GM12878 (cell line): Measurements from ENCODE around the gene SENP6. TPM values are rescaled to one million over a fixed set of nuclear protein-coding genes. Genes with fewer than 3 reads are reported as not detected.

Experiments
- ATAC-seq: fragments of 200-7000 bp; cut with Tn5 transposase; 3 replicates; pipeline ENCODE4 v1.9.1; 2020; ENCODE audit warnings: mild to moderate bottlenecking, moderate library complexity
- BruUV-seq: library from RNA; stranded (reverse); fragments of 400-500 nt; replicated peaks from 2 replicates; lab custom pipeline; 2021; lab: Mats Ljungman, UMichigan
- CTCF ChIA-PET: fragments of 300-600 bp; sonication (Branson Sonifier 250); formaldehyde crosslinking; extraction: SDS; loops from one replicate; lab custom pipeline; 2021; ENCODE audit warnings: inconsistent platforms; lab: Yijun Ruan, JAX
- POLR2A ChIA-PET: fragments of 350-600 bp; formaldehyde crosslinking; extraction: SDS; loops from one replicate; lab custom pipeline; 2021; ENCODE audit warnings: inconsistent platforms; lab: Charles Lee
- RAD21 ChIA-PET: fragments of 300-600 bp; sonication (Branson Sonifier 250); formaldehyde crosslinking; loops from one replicate; lab custom pipeline; 2023; ENCODE audit warnings: antibody characterized with exemption; ENCODE audit not compliant: unreplicated experiment; lab: Charles Lee
- SMC1A ChIA-PET: fragments of 300-600 bp; sonication (Branson Sonifier 250); formaldehyde crosslinking; loops from one replicate; lab custom pipeline; 2023; ENCODE audit not compliant: unreplicated experiment, uncharacterized antibody; lab: Charles Lee
- DNase-seq: peaks from one replicate; pipeline ENCODE4 v3.0.0-alpha.2; 2011; ENCODE audit warnings: low read depth, low spot score
- FAIRE-seq: peaks from 3 replicates; lab custom pipeline; 2011; peaks lifted over from hg19 to GRCh38; lab: Jason Lieb, UNC
- H2AFZ ChIP-seq: 2 replicates; pipeline ENCODE4 v1.6.0; 2011; ENCODE audit warnings: low read depth, low read length, control low read depth; ENCODE audit not compliant: control insufficient read depth
- H3K27ac ChIP-seq: 2 replicates; pipeline ENCODE4 v1.5.1; 2011; ENCODE audit warnings: control low read depth; ENCODE audit not compliant: control insufficient read depth, insufficient read depth
- H3K27me3 ChIP-seq, 2 experiments: replicated peaks in 1 of 2; 2 replicates each; pipeline versions ENCODE4 v1.6.0 to v1.6.1; 2011; ENCODE audit warnings: low read length in 1 of 2; ENCODE audit not compliant: control insufficient read depth in 2 of 2, insufficient read depth in 2 of 2
- H3K36me3 ChIP-seq, 2 experiments: 2 replicates each; pipeline ENCODE4 v1.5.1; 2011; ENCODE audit warnings: low read length in 1 of 2; ENCODE audit not compliant: control insufficient read depth in 2 of 2, insufficient read depth in 2 of 2
- H3K4me1 ChIP-seq: 2 replicates; pipeline ENCODE4 v1.6.1; 2011; ENCODE audit warnings: mild to moderate bottlenecking, low read length, moderate library complexity, mixed read lengths; ENCODE audit not compliant: control insufficient read depth, insufficient read depth
- H3K4me2 ChIP-seq: 2 replicates; pipeline ENCODE4 v1.6.0; 2011; ENCODE audit warnings: control low read depth; ENCODE audit not compliant: control insufficient read depth, insufficient read depth
- H3K4me3 ChIP-seq: fragments of 200-600 bp; sonication (generic); 2 replicates; pipeline ENCODE4 v1.5.1; 2016
- H3K79me2 ChIP-seq: 2 replicates; pipeline ENCODE4 v1.6.0; 2011; ENCODE audit warnings: low read length; ENCODE audit not compliant: control insufficient read depth, insufficient read depth
- H3K9ac ChIP-seq: 2 replicates; pipeline ENCODE4 v1.8.0; 2011; ENCODE audit warnings: low read length, control low read depth, mixed read lengths; ENCODE audit not compliant: control insufficient read depth, insufficient read depth
- H3K9me3 ChIP-seq: replicated peaks from 3 replicates; pipeline ENCODE4 v1.5.1; 2011; ENCODE audit warnings: mild to moderate bottlenecking, low read length; ENCODE audit not compliant: control insufficient read depth, insufficient read depth
- H4K20me1 ChIP-seq: 2 replicates; pipeline ENCODE4 v1.6.0; 2011; ENCODE audit not compliant: control insufficient read depth, insufficient read depth
- HDAC6 ChIP-seq: fragments of 200-600 bp; sonication (generic); IDR thresholded peaks from one replicate; pipeline ENCODE4 v1.8.0; 2017; ENCODE audit warnings: antibody characterized with exemption; ENCODE audit not compliant: unreplicated experiment
- HSF1 ChIP-seq: fragments of 150-350 bp; IDR thresholded peaks from 2 replicates; pipeline ENCODE4 v1.6.1; 2014; ENCODE audit warnings: mild to moderate bottlenecking, low read depth, low read length
- MYC ChIP-seq: IDR thresholded peaks from 2 replicates; pipeline ENCODE4 v1.6.1; 2011; ENCODE audit warnings: mild to moderate bottlenecking, low read length, moderate library complexity, inconsistent platforms; ENCODE audit not compliant: insufficient read depth, insufficient replicate concordance, insufficient read length, severe bottlenecking
- NFXL1 ChIP-seq: fragments of 450-650 bp; IDR thresholded peaks from 2 replicates; pipeline ENCODE4 v1.6.1; 2017; ENCODE audit warnings: antibody characterized with exemption, mild to moderate bottlenecking, borderline replicate concordance
- POLR2AphosphoS5 ChIP-seq: IDR thresholded peaks from 2 replicates; pipeline ENCODE4 v1.6.1; 2011; ENCODE audit warnings: mild to moderate bottlenecking, low read length, inconsistent platforms
- POU2F2 ChIP-seq: IDR thresholded peaks from 3 replicates; pipeline ENCODE4 v1.6.1; 2011; ENCODE audit warnings: low read depth, mild to moderate bottlenecking, low read length, borderline replicate concordance
- REST ChIP-seq: IDR thresholded peaks from 2 replicates; pipeline ENCODE4 v1.6.1; 2012; ENCODE audit warnings: mild to moderate bottlenecking, low read depth, low read length
- RUNX3 ChIP-seq: IDR thresholded peaks from 2 replicates; pipeline ENCODE4 v1.6.1; 2012; ENCODE audit warnings: low read length, inconsistent platforms
- SMAD1 ChIP-seq: fragments of 450-650 bp; IDR thresholded peaks from 2 replicates; pipeline ENCODE4 v1.6.1; 2018; ENCODE audit warnings: mild to moderate bottlenecking, low read depth; ENCODE audit not compliant: partially characterized antibody
- YBX1 ChIP-seq: fragments of 450-650 bp; IDR thresholded peaks from 2 replicates; pipeline ENCODE4 v1.6.1; 2016; ENCODE audit warnings: antibody characterized with exemption
- ZBTB33 ChIP-seq: fragments of 450-650 bp; IDR thresholded peaks from 2 replicates; pipeline ENCODE4 v1.6.1; 2017; ENCODE audit warnings: mild to moderate bottlenecking
- WGBS: methylation state at CpG from one replicate; pipeline ENCODE4 v1.1.6; 2016; ENCODE audit warnings: low lambda C conversion rate; ENCODE audit not compliant: insufficient replicate concordance, insufficient coverage; ENCODE audit errors: missing lambda C conversion rate; 5-methylcytosine and 5-hydroxymethylcytosine counted together
- in situ Hi-C: fragments of 300-500 bp; cut with MboI; formaldehyde crosslinking; loops from 9 replicates; pipeline ENCODE4 v1.14.3; 2018; ENCODE audit warnings: mixed read lengths
- intact Hi-C: fragments of 100-400 bp; cut with micrococcal nuclease; formaldehyde crosslinking; loops from one replicate; pipeline ENCODE4 v1.14.2; 2022; ENCODE audit not compliant: unreplicated experiment
- polyA plus RNA-seq, 11 experiments: library from polyadenylated mRNA; depleted of rRNA in 4 of 11; unstranded in 6 of 11; stranded (reverse) in 5 of 11; fragments of >200 nt; fragmentation: Nextera tagmentation in 4 of 11; fragmentation: Illumina TruSeq in 1 of 11; extraction: Ambion mirVana in 4 of 11; extraction: Trizol in 1 of 11; gene quantifications; 1 replicate in 1 of 11; 2 replicates in 10 of 11; pipeline versions ENCODE4 v1.2.1 to v1.2.3, GENCODE V29; 2011 to 2016; ENCODE audit warnings: inconsistent platforms in 2 of 11, missing spikeins in 2 of 11, low read depth in 1 of 11
- total RNA-seq, 4 experiments: library from RNA; depleted of rRNA in 3 of 4; stranded (reverse); fragments of >200 nt in 3 of 4; fragmentation: Illumina TruSeq in 1 of 4; extraction: Trizol in 1 of 4; gene quantifications; 2 replicates each; pipeline versions ENCODE4 v1.2.1 to v1.2.3, GENCODE V29; 2013 to 2021

Gene SENP6
- total and polyA plus RNA-seq, 10 of the 15 experiments (the other 5 are each of a cell fraction or from before 2014, with no cell fraction given) = 10.7 to 70.0 (median 42.3) TPM

- DNase-seq (no peak), FAIRE-seq (no peak), ATAC-seq (no peak)
- Histone ChIP-seq H3K9me3 (no peaks in the 10 kb centered on the region), H3K4me2 (no peak overlapping the region), H3K36me3 (peaks cover 0 to 8% of the 10 kb centered on the region in 2 experiments; a peak in 2 of 4 replicates), H2AFZ (no peak overlapping the region), H3K27ac (no peak overlapping the region), H3K9ac (no peak overlapping the region), H3K4me1 (no peaks in the 10 kb centered on the region), H4K20me1 (no peaks in the 10 kb centered on the region), H3K27me3 (no peaks in the 10 kb centered on the region), H3K79me2 (no peaks in the 10 kb centered on the region), H3K4me3 (no peak overlapping the region)
- in situ Hi-C loops = no loop called here
- no peak for TF ChIP-seq YBX1
- TF ChIP-seq SMAD1 = no peak
- no peak for TF ChIP-seq REST
- no peak for TF ChIP-seq HDAC6
- no peak for TF ChIP-seq POU2F2
- no peak for TF ChIP-seq HSF1
- TF ChIP-seq MYC = no peak
- TF ChIP-seq RUNX3 = no peak
- TF ChIP-seq POLR2AphosphoS5 = no peak
- TF ChIP-seq ZBTB33 = no peak
- no peak for TF ChIP-seq NFXL1
- intact Hi-C loops = no loop called here
- POLR2A ChIA-PET = interaction anchor here (0.6 kb wide), 1 partner anchor 137 kb away, joined by 4 read pairs; no protein-coding TSS in a partner anchor
- CTCF ChIA-PET = no interaction called here
- WGBS = 100% methylated on average over 3 of the region's 3 CpGs
- RAD21 ChIA-PET = no interaction called here
- BruUV-seq = no TSS peak
- SMC1A ChIA-PET = no interaction called here
Measured at GRCh38 chr6:75719133-75719532, 117.5 kb downstream of the SENP6 start.
